Ishikawa (cell line): ENCODE measurements around the gene E2F3.

Experiments
- CEBPB ChIP-seq: IDR thresholded peaks from 2 replicates; pipeline ENCODE4 v1.6.1; 2012
- CREB1 ChIP-seq: IDR thresholded peaks from 2 replicates; pipeline ENCODE4 v1.6.1; 2012; ENCODE audit warnings: low read depth
- FOXM1 ChIP-seq: IDR thresholded peaks from 2 replicates; pipeline ENCODE4 v1.6.1; 2012; ENCODE audit warnings: low read depth, borderline replicate concordance
- NFIC ChIP-seq: IDR thresholded peaks from 2 replicates; pipeline ENCODE4 v1.6.1; 2012
- RAD21 ChIP-seq: IDR thresholded peaks from 2 replicates; pipeline ENCODE4 v1.6.1; 2012; ENCODE audit warnings: low read depth
- TAF1 ChIP-seq: IDR thresholded peaks from 2 replicates; pipeline ENCODE4 v1.6.1; 2012; ENCODE audit warnings: low read depth, mild to moderate bottlenecking
- TCF12 ChIP-seq: IDR thresholded peaks from 2 replicates; pipeline ENCODE4 v1.6.1; 2012; ENCODE audit warnings: low read depth
- YY1 ChIP-seq: IDR thresholded peaks from 2 replicates; pipeline ENCODE4 v1.6.1; 2012; ENCODE audit warnings: low read depth
- TF ChIP-seq, protein P1 (sequence below): IDR thresholded peaks from 2 replicates; pipeline ENCODE4 v1.6.1; 2012; ENCODE audit warnings: low read depth, mild to moderate bottlenecking
- TF ChIP-seq, protein P2 (sequence below): IDR thresholded peaks from 2 replicates; pipeline ENCODE4 v1.6.1; 2012

DNA sequence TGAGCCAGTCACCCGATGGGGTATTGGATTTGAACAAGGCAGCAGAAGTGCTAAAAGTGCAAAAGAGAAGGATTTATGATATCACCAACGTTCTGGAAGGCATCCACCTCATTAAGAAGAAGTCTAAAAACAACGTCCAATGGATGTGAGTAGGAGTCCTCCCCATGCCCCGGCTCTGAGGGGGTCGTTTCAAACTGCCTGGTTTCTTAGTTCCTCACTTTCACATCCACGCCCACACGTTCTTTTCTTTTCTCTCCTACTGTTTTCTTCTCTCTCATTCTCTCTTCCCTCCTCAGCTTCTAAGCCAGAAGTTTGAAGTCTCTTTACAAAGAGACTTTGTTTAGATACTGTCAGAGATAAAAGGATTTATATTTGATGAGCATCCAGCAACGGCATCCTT, 79.6 kb downstream of the E2F3 start:
- TF ChIP-seq, protein P1, sequence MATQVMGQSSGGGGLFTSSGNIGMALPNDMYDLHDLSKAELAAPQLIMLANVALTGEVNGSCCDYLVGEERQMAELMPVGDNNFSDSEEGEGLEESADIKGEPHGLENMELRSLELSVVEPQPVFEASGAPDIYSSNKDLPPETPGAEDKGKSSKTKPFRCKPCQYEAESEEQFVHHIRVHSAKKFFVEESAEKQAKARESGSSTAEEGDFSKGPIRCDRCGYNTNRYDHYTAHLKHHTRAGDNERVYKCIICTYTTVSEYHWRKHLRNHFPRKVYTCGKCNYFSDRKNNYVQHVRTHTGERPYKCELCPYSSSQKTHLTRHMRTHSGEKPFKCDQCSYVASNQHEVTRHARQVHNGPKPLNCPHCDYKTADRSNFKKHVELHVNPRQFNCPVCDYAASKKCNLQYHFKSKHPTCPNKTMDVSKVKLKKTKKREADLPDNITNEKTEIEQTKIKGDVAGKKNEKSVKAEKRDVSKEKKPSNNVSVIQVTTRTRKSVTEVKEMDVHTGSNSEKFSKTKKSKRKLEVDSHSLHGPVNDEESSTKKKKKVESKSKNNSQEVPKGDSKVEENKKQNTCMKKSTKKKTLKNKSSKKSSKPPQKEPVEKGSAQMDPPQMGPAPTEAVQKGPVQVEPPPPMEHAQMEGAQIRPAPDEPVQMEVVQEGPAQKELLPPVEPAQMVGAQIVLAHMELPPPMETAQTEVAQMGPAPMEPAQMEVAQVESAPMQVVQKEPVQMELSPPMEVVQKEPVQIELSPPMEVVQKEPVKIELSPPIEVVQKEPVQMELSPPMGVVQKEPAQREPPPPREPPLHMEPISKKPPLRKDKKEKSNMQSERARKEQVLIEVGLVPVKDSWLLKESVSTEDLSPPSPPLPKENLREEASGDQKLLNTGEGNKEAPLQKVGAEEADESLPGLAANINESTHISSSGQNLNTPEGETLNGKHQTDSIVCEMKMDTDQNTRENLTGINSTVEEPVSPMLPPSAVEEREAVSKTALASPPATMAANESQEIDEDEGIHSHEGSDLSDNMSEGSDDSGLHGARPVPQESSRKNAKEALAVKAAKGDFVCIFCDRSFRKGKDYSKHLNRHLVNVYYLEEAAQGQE, result no peak
- TF ChIP-seq RAD21 (no peak), TCF12 (no peak), CEBPB (no peak), CREB1 (no peak), YY1 (no peak), TAF1 (no peak), FOXM1 (no peak), NFIC (no peak)
- TF ChIP-seq, protein P2, sequence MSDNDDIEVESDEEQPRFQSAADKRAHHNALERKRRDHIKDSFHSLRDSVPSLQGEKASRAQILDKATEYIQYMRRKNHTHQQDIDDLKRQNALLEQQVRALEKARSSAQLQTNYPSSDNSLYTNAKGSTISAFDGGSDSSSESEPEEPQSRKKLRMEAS, result no peak
